ENCODE results near the gene SMPD4. TPM values are rescaled to one million over a fixed set of nuclear protein-coding genes. Genes with fewer than 3 reads are reported as not detected.

SMPD4 gene
- total RNA-seq, 1 experiment from 2014 or later: 140 TPM

- no peak overlapping the region for H3K27ac Mint-ChIP-seq (ENCODE audit: unreplicated experiment)
- TF ChIP-seq CTCF (IDR thresholded peaks at IDR 0.05; ENCODE audit: insufficient read depth in 1 of 2, low read depth in 1 of 2, low read length in 1 of 2, severe bottlenecking in 1 of 2, unreplicated experiment in 1 of 2): no peak
- H3K36me3 ChIP-seq (ENCODE audit: control insufficient read depth, insufficient read depth, low read length): peaks cover 2% of the 10 kb centered on the region; the same call in 1 of the 2 replicates
- no peaks in the 10 kb centered on the region for H3K27me3 ChIP-seq (replicated peaks; ENCODE audit: control insufficient read depth, insufficient read depth, low read length)
- no peak overlapping the region for H3K4me3 ChIP-seq (ENCODE audit: low read depth, low read length)
- ChIA-PET POLR2A (no interaction called here), CTCF (no interaction called here)
- BruUV-seq (replicated peaks): no TSS peak
- H3K9me3 ChIP-seq: no peaks in the 10 kb centered on the region
- H3K4me1 Mint-ChIP-seq (ENCODE audit: low read depth, unreplicated experiment): peaks cover 8% of the 10 kb centered on the region
- peaks cover 41% of the 10 kb centered on the region for H3K36me3 Mint-ChIP-seq (ENCODE audit: insufficient read depth, unreplicated experiment)
- peaks cover 4% of the 10 kb centered on the region; the same call in 1 of the 2 replicates for H3K4me1 ChIP-seq
- H3K27me3 Mint-ChIP-seq (ENCODE audit: insufficient read depth, unreplicated experiment): no peaks in the 10 kb centered on the region
- intact Hi-C loops (cut with micrococcal nuclease; ENCODE audit: unreplicated experiment): no loop called here
- no peak overlapping the region for H3K4me3 Mint-ChIP-seq (ENCODE audit: unreplicated experiment)
- H3K9me3 Mint-ChIP-seq (ENCODE audit: unreplicated experiment): no peaks in the 10 kb centered on the region
- DNase-seq: no peak
Measured at GRCh38 chr2:130186391-130186790, 5.0 kb upstream of the SMPD4 start.

GRCh38 chr2:130185896-130186295, 4.5 kb upstream of the SMPD4 start:
- no peaks in the 10 kb centered on the region for H3K27me3 Mint-ChIP-seq (ENCODE audit: insufficient read depth, unreplicated experiment)
- H3K4me3 ChIP-seq (ENCODE audit: low read depth, low read length): no peak overlapping the region
- H3K4me3 Mint-ChIP-seq (ENCODE audit: unreplicated experiment): no peak overlapping the region
- H3K36me3 ChIP-seq (ENCODE audit: control insufficient read depth, insufficient read depth, low read length): peaks cover 2% of the 10 kb centered on the region; the same call in 1 of the 2 replicates
- intact Hi-C loops (cut with micrococcal nuclease; ENCODE audit: unreplicated experiment): no loop called here
- no peaks in the 10 kb centered on the region for H3K27me3 ChIP-seq (replicated peaks; ENCODE audit: control insufficient read depth, insufficient read depth, low read length)
- no peak for DNase-seq
- POLR2A ChIA-PET: interaction anchor here (0.7 kb wide), 1 partner anchor 74 kb away, joined by 3 read pairs; no protein-coding TSS in a partner anchor
- no peak for TF ChIP-seq CTCF (IDR thresholded peaks at IDR 0.05; ENCODE audit: insufficient read depth in 1 of 2, low read depth in 1 of 2, low read length in 1 of 2, severe bottlenecking in 1 of 2, unreplicated experiment in 1 of 2)
- peaks cover 4% of the 10 kb centered on the region; the same call in 1 of the 2 replicates for H3K4me1 ChIP-seq
- H3K27ac Mint-ChIP-seq (ENCODE audit: unreplicated experiment): no peak overlapping the region
- no peaks in the 10 kb centered on the region for H3K9me3 ChIP-seq
- H3K4me1 Mint-ChIP-seq (ENCODE audit: low read depth, unreplicated experiment): peaks cover 8% of the 10 kb centered on the region
- CTCF ChIA-PET: interaction anchor here (1.4 kb wide), 1 partner anchor 157 kb away, joined by 4 read pairs; the partner anchor contains the start of gene IMP4
- H3K9me3 Mint-ChIP-seq (ENCODE audit: unreplicated experiment): no peaks in the 10 kb centered on the region
- peaks cover 46% of the 10 kb centered on the region for H3K36me3 Mint-ChIP-seq (ENCODE audit: insufficient read depth, unreplicated experiment)
- no TSS peak for BruUV-seq (replicated peaks)

- Mint-ChIP-seq H3K36me3 (ENCODE audit: insufficient read depth, unreplicated experiment) (peaks cover 50% of the 10 kb centered on the region), H3K9me3 (ENCODE audit: unreplicated experiment) (no peaks in the 10 kb centered on the region), H3K4me3 (ENCODE audit: unreplicated experiment) (no peak overlapping the region), H3K27ac (ENCODE audit: unreplicated experiment) (no peak overlapping the region), H3K27me3 (ENCODE audit: insufficient read depth, unreplicated experiment) (no peaks in the 10 kb centered on the region), H3K4me1 (ENCODE audit: low read depth, unreplicated experiment) (peaks cover 8% of the 10 kb centered on the region)
- Histone ChIP-seq H3K9me3 (no peaks in the 10 kb centered on the region), H3K36me3 (ENCODE audit: control insufficient read depth, insufficient read depth, low read length) (peaks cover 2% of the 10 kb centered on the region; the same call in 1 of the 2 replicates), H3K4me3 (ENCODE audit: low read depth, low read length) (no peak overlapping the region), H3K4me1 (peaks cover 4% of the 10 kb centered on the region; the same call in 1 of the 2 replicates), H3K27me3 (replicated peaks; ENCODE audit: control insufficient read depth, insufficient read depth, low read length) (no peaks in the 10 kb centered on the region)
- DNase-seq: no peak
- ChIA-PET POLR2A (interaction anchor here (0.7 kb wide), 1 partner anchor 74 kb away, joined by 3 read pairs; no protein-coding TSS in a partner anchor), CTCF (interaction anchor here (1.4 kb wide), 1 partner anchor 157 kb away, joined by 4 read pairs; the partner anchor contains the start of gene IMP4)
- intact Hi-C loops (cut with micrococcal nuclease; ENCODE audit: unreplicated experiment): no loop called here
- no TSS peak for BruUV-seq (replicated peaks)
- TF ChIP-seq CTCF (IDR thresholded peaks at IDR 0.05; ENCODE audit: insufficient read depth in 1 of 2, low read depth in 1 of 2, low read length in 1 of 2, severe bottlenecking in 1 of 2, unreplicated experiment in 1 of 2): no peak
Measured at GRCh38 chr2:130185436-130185835, 4.0 kb upstream of the SMPD4 start.
